Anterior cingulate cortex (tissue), 58 donors: ENCODE measurements around the gene FKBP11.

Experiments
- DNase-seq, 58 donors: peaks; one replicate each; lab custom pipeline; 2025; lab: John Stamatoyannopoulos, UW

FKBP11 gene

DNA sequence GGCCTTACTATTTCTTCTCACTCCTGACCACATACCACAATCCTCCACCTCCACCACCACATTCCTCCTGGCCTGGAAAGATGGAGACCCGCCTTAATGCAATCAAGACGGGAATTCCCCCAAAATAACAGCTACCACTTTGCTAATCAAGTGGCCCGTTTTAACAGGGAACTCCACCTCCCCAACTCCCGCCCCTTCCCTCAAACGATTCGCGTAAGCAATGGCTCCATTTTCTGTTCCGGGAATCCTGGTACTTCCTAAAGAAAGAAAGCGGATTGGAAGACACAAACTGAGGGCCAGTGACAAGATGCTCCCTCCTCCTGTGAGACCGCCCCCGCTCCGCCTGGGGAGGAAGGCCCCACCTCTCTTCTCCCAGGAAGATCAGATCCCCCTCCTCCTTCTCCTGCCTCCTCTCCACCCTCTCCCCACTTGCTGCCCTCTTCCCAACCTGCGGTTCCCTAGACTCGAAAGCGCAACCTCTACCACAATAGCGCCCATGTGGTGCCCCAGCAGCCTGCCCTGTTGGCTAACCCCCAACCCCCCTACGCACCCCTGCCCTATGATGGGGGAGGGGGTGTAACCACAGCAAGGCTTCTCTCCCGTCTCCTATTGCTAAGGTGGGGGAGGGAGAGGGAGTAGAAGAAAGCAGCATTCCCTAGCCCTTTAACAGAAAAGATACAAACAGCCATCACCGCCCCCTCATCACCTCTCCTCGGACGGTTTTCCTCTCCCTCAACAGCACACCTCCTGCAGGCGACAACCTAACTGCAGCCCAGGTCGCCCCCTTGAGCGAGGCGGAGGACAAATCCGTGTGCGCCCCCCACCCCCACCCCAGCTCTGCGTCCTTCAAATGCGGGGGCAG, 31.2 kb upstream of the FKBP11 start:
- DNase-seq: peak in 56 of 58 donors; percentile 13 to 92 (median 68)

DNA sequence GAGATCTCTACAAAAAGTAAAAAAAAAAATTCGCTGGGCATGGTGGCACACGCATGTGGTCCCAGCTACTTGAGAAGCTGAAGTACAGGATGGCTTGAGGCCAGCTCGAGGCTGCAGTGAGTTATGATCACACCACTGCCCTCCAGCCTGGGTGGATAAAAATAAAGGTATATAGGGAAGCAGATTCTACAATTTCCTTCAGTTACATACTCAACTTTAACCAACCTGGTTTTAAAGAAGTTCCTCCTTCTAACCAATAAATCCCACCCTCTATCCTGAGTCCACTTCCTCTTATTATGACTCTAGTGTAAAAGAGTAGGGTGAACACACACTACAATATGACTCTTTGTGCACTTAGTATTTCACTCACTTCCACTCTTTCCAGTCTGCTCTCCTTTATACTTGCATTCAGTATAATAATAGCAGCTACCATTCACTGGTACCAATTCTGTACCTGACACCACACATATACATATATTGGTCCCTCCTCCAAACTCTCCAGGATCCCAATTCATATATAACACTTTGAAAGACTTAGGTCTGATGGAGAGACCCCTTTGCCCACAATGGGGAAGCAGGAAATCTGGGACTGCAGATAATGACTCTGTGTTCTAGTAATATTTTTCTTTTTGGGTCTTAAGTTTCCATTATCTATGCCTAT, 29.7 kb upstream of the FKBP11 start:
- no peak for DNase-seq

DNA sequence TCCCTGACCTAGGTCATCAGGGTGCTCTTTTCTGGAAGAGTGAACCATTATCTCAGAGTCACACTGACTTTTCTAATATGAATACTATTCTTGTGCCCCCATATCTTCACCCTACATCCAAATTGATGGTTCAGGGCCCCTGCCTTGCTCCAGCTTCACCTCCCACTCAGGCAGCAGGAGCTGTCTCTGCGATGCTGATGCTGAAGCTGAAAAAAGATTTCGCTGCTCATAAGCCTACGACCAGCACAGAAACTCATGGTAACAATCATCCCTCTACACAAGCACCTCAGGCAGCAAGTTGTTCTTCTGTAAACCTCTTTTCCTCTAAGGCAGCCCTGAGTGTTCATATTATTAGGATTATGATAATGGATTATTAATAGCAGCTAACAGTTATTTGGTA, 28.8 kb upstream of the FKBP11 start:
- peak in 1 of 58 donors; percentile 8 for DNase-seq

GRCh38 chr12:48952691-48953090, 27.4 kb upstream of the FKBP11 start:
- no peak for DNase-seq

DNA sequence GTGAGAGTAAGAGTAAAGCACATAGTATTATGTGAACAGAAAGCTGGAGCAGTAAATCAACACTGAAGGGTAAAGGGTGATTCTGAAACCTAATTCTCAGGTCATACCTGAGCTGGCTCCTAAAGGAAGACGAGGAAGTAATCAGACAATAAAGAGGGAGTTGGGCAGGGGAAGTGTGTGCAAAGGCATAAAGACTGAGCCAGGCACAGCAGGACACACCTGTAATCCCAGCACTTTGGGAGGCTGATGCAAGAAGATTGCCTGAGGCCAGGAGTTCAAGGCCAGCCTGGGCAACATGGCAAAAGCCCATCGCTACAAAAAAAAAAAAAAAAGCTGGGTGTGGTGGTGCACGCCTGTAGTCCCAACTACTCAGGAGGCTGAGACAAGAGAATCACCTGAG, 22.4 kb upstream of the FKBP11 start:
- no peak for DNase-seq

- no peak for DNase-seq
Measured at GRCh38 chr12:48946943-48947342, 21.7 kb upstream of the FKBP11 start.

DNA sequence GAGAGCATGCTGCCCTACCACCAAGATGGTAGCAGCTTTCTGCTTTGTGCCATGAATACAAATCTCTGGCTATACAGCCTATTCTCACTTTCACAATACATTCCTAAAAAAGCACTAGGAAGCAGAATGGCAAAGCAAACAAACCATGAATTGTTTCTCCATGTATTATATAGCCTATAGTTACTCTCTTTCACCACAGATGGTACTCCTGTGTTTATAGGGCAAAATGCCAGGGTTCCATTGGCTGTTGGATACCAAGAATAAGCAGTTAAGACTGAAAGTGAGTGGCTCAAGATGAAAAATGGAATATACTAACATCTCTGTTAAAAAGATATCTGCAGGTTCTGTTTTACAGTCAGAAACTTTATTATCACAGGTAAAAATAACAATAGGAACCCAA, 20.9 kb upstream of the FKBP11 start:
- peak in 2 of 58 donors; percentile 11 to 57 for DNase-seq

- DNase-seq: no peak
Measured at GRCh38 chr12:48943221-48943620, 17.9 kb upstream of the FKBP11 start.

- DNase-seq: no peak
Measured at GRCh38 chr12:48940181-48940580, 14.9 kb upstream of the FKBP11 start.

GRCh38 chr12:48938805-48939204, 13.5 kb upstream of the FKBP11 start:
- DNase-seq: peak in 2 of 58 donors; percentile 3 to 7

DNA sequence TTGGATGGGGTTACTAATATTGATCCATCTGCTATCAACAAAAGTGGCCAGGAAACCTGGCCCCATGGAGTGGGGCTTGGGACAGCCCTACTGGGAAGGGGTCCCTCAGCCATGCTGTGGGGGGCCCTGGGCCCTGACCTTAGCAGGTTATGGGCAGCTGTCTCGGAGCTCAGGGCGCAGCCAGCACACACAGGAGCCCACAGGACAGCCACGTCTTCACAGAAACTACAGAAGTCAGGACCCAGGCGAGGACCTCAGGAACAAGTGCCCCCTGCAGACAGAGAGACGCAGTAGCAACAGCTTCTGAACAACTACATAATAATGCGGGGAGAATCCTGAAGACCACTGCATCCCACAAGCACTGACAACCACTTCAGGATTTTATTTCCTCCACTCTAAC, 11.9 kb upstream of the FKBP11 start:
- DNase-seq: no peak

- DNase-seq: peak in 51 of 58 donors; percentile 2 to 84 (median 31)
Measured at GRCh38 chr12:48936379-48936979, 11.2 kb upstream of the FKBP11 start.

DNA sequence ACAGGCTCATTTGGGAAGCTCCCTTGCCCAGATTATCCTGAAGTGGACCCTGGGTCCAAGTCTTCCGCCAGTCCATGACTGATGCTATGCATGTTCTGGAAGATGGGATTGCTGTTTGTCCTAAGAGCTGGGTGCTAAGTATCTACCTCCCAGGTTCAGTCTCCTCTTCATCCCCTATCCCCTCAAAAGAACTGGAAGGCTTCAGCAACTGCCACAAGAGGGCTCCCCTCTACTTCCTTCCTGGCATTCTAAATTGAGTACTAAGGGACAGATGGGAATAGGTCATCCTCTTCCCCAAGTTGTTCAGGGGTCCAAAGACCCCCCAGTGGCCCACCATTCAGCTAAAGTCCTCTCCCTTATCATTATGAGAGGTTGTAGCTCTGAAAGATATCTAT, 9.0 kb upstream of the FKBP11 start:
- DNase-seq: no peak

DNA sequence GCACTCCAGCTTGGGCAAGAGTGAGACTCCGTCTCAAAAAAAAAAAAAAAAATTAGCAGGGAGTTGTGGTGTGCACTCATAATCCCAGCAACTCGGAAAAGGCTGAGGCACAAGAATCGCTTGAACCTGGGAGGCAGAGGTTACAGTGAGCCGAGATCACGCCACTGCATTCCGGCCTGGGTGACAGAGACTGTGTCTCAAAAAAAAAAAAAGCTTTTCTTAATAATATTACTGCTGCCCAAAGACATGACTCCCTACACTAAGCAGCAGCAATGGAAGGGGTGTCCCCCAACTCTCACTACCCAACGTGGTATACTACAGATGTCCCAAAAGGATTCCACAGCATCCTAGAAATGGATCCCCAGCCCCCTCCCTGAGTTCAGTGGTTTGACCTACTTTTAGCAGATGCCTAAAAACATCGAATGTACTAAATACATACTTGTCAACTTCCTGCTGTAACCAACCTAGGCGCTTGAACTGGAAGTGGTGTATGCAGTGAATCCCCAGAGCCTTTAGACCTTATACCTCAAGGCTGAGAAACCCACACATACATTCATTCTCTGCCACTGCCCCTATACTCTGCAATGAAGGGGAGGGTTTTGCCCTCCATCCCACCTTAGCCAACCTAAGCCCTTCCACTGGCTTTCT, 8.5 kb upstream of the FKBP11 start:
- no peak for DNase-seq

- DNase-seq: no peak
Measured at GRCh38 chr12:48932878-48933277, 7.6 kb upstream of the FKBP11 start.

DNA sequence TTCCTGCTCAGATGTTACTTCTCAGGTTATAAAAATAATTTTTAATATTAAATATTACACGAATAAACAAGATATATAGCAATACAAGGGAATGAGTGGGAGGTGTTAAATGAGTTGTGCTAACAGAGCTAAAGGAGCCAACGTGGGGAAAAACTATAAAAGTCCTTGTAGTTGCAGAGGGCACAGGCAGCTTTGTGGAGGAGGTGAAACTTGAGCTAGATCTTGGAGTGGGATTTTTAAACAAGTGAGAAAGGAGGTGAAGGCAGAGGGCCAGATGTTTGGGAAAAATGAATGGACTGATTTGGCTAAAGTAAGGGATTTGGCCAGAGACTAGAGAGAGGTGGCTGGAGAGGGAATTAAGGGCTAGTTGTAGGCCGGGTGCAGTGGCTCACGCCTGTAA, 5.2 kb upstream of the FKBP11 start:
- DNase-seq: no peak

DNA sequence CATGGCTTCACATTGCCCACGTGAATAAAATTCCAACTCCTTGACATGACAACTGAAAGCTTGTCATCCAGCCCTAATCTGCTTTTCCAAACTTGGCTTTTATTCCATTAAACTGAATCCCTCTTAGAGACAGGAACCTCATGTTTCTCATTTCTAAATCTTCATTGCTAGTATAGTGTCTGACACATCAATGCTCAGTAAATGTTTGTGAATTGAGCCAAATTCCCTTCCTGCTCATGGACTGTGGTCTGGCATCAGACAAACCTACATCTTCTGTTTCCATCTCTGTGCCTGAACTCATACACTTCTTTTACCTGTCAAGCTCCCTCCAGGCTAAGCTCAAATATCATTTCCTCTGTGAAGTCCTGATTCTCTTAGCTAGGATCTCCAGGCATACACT, 4.3 kb upstream of the FKBP11 start:
- DNase-seq: no peak

- no peak for DNase-seq
Measured at GRCh38 chr12:48927261-48927660, 2.0 kb upstream of the FKBP11 start.

GRCh38 chr12:48924617-48925303, 532 bp downstream of the FKBP11 start:
- DNase-seq: peak in 17 of 58 donors; percentile 2 to 48 (median 9)

- no peak for DNase-seq
Measured at GRCh38 chr12:48923117-48923516, 2.2 kb downstream of the FKBP11 start.
